Tibial nerve (tissue), 4 donors: Measurements from ENCODE around the gene CISD3. TPM values are rescaled to one million over a fixed set of nuclear protein-coding genes. Genes with fewer than 3 reads are reported as not detected.

Experiments
- DNase-seq, 2 donors: peaks; one replicate each; pipeline ENCODE4 v3.0.0-alpha.2; 2019; ENCODE audit warnings: low spot score in 2 of 2
- H3K27ac ChIP-seq, 4 donors: fragments of 200-600 bp; sonication (generic) in 3 of 4; one replicate each; pipeline ENCODE4 v1.5.1; 2017 to 2019; ENCODE audit warnings: mild to moderate bottlenecking in 1 of 4
- H3K27me3 ChIP-seq, 2 donors: fragments of 200-600 bp; sonication (generic) in 1 of 2; one replicate each; pipeline versions ENCODE4 v1.5.1 to v1.6.0; 2017 to 2019
- H3K36me3 ChIP-seq, 3 donors: fragments of 200-600 bp; sonication (generic); one replicate each; pipeline ENCODE4 v1.5.1; 2018 to 2019
- H3K4me1 ChIP-seq, 4 donors: fragments of 200-600 bp; sonication (generic) in 3 of 4; one replicate each; pipeline ENCODE4 v1.5.1; 2017 to 2019
- H3K4me3 ChIP-seq, 4 donors: fragments of 200-600 bp; sonication (generic) in 3 of 4; one replicate each; pipeline ENCODE4 v1.5.1; 2017 to 2019; ENCODE audit warnings: mild to moderate bottlenecking in 1 of 4, moderate library complexity in 1 of 4
- H3K9me3 ChIP-seq, 4 donors: fragments of 200-600 bp; sonication (generic) in 3 of 4; one replicate each; pipeline ENCODE4 v1.5.1; 2017 to 2019
- EP300 ChIP-seq, 2 donors: sonication (generic); formaldehyde crosslinking; IDR thresholded peaks; one replicate each; pipeline ENCODE4 v1.6.1; 2017; ENCODE audit warnings: antibody characterized with exemption in 2 of 2, mild to moderate bottlenecking in 1 of 2
- POLR2A ChIP-seq, 2 donors: fragments of 450-650 bp; IDR thresholded peaks; one replicate each; pipeline ENCODE4 v1.6.1; 2017; ENCODE audit warnings: antibody characterized with exemption in 2 of 2, mild to moderate bottlenecking in 2 of 2, moderate library complexity in 2 of 2
- WGBS, 2 donors: methylation state at CpG; one replicate each; pipeline ENCODE4 v1.1.5; 2018; 5-methylcytosine and 5-hydroxymethylcytosine counted together
- total RNA-seq, 4 donors: library from RNA; depleted of rRNA; stranded (reverse); fragments of >200 nt; gene quantifications; one replicate each; pipeline ENCODE4 v1.1.0, GENCODE V29; 2016
- TF ChIP-seq, protein P1 (sequence below), 5 experiments: fragments of 200-600 bp in 3 of 5; fragments of 450-650 bp in 2 of 5; sonication (generic) in 3 of 5; IDR thresholded peaks; one replicate each; pipeline ENCODE4 v1.5.1; 2016 to 2019; ENCODE audit warnings: antibody characterized with exemption in 5 of 5, mild to moderate bottlenecking in 3 of 5, moderate library complexity in 2 of 5

Gene CISD3
- total RNA-seq, 4 donors from 2014 or later = 10.2 to 19.2 (median 16.5) TPM

GRCh38 chr17:38691154-38691553 is 39.0 kb upstream of the CISD3 start:
- no peaks in the 10 kb centered on the region for H3K27me3 ChIP-seq
- no peaks in the 10 kb centered on the region for H3K36me3 ChIP-seq
- 81 to 84% methylated on average over 4 of the region's 4 CpGs for whole genome bisulfite sequencing, 2 donors
- no peak for DNase-seq
- H3K4me1 ChIP-seq = peaks cover 0 to 16% (median 10%) of the 10 kb centered on the region in 4 donors
- no peak overlapping the region for H3K27ac ChIP-seq
- H3K9me3 ChIP-seq = no peaks in the 10 kb centered on the region
- no peak overlapping the region for H3K4me3 ChIP-seq
- TF ChIP-seq, protein P1, sequence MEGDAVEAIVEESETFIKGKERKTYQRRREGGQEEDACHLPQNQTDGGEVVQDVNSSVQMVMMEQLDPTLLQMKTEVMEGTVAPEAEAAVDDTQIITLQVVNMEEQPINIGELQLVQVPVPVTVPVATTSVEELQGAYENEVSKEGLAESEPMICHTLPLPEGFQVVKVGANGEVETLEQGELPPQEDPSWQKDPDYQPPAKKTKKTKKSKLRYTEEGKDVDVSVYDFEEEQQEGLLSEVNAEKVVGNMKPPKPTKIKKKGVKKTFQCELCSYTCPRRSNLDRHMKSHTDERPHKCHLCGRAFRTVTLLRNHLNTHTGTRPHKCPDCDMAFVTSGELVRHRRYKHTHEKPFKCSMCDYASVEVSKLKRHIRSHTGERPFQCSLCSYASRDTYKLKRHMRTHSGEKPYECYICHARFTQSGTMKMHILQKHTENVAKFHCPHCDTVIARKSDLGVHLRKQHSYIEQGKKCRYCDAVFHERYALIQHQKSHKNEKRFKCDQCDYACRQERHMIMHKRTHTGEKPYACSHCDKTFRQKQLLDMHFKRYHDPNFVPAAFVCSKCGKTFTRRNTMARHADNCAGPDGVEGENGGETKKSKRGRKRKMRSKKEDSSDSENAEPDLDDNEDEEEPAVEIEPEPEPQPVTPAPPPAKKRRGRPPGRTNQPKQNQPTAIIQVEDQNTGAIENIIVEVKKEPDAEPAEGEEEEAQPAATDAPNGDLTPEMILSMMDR (IDR thresholded peaks at IDR 0.05) = no peak
- TF ChIP-seq EP300 (IDR thresholded peaks at IDR 0.05) = no peak

GRCh38 chr17:38693700-38694329 is 36.3 kb upstream of the CISD3 start:
- WGBS, 2 donors = 30 to 41% methylated on average over 12 of the region's 12 CpGs

GRCh38 chr17:38697061-38697820 is 32.9 kb upstream of the CISD3 start:
- no peaks in the 10 kb centered on the region for H3K36me3 ChIP-seq
- TF ChIP-seq POLR2A (IDR thresholded peaks at IDR 0.05) = no peak
- peaks cover 0 to 44% (median 19%) of the 10 kb centered on the region in 4 donors for H3K4me1 ChIP-seq
- no peak for DNase-seq
- no peak overlapping the region for H3K4me3 ChIP-seq
- H3K27ac ChIP-seq = no peak overlapping the region
- no peaks in the 10 kb centered on the region for H3K27me3 ChIP-seq
- 76 to 84% methylated on average over 4 of the region's 4 CpGs for WGBS, 2 donors
- H3K9me3 ChIP-seq = no peaks in the 10 kb centered on the region

More at GRCh38 chr17:38693700-38694329, 36.3 kb upstream of the CISD3 start:
- H3K27me3 ChIP-seq = no peaks in the 10 kb centered on the region
- H3K4me3 ChIP-seq = no peak overlapping the region
- peak; percentile 82 to 89 for DNase-seq
- peaks cover 0 to 16% (median 10%) of the 10 kb centered on the region in 4 donors for H3K4me1 ChIP-seq
- no peaks in the 10 kb centered on the region for H3K36me3 ChIP-seq
- H3K9me3 ChIP-seq = no peaks in the 10 kb centered on the region
- peak overlapping the region; percentile 20 to 84 (median 72) for H3K27ac ChIP-seq
- TF ChIP-seq, protein P1 (IDR thresholded peaks at IDR 0.05) = peak in 1 of 5 experiments; percentile 22
- no peak for TF ChIP-seq POLR2A (IDR thresholded peaks at IDR 0.05)
- peak in 1 of 2 donors; percentile 71 for TF ChIP-seq EP300 (IDR thresholded peaks at IDR 0.05)

DNA sequence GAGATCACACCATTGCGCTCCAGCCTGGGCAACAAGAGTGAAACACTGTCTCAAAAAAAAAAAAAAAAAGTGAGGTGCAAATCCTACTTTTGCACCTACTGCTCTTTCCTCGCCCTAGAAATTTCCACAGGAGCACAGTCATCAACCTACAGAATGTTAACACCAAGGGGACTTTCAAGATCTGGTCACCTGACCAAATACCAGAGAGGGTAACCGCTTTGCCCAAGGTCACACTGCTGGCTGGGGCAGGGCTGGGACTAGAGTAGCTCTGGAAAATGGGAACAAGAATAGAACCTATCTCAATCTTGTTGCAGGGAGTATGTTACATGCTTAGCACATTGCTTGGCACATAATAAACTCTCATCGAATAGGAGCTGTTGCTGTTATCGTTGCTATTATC is 31.4 kb upstream of the CISD3 start:
- Histone ChIP-seq H3K36me3 (no peaks in the 10 kb centered on the region), H3K4me1 (peaks cover 0 to 51% (median 18%) of the 10 kb centered on the region in 4 donors), H3K27ac (no peak overlapping the region), H3K9me3 (no peaks in the 10 kb centered on the region), H3K4me3 (no peak overlapping the region), H3K27me3 (no peaks in the 10 kb centered on the region)
- TF ChIP-seq, protein P1 (IDR thresholded peaks at IDR 0.05) = no peak
- no peak for TF ChIP-seq EP300 (IDR thresholded peaks at IDR 0.05)
- no peak for TF ChIP-seq POLR2A (IDR thresholded peaks at IDR 0.05)
- DNase-seq = no peak
- WGBS, 2 donors = 86 to 90% methylated on average over 5 of the region's 5 CpGs

- Histone ChIP-seq H3K4me3 (peak overlapping the region; percentile 66 to 92 (median 81)), H3K9me3 (no peaks in the 10 kb centered on the region), H3K27ac (peak overlapping the region; percentile 73 to 98 (median 97)), H3K27me3 (no peaks in the 10 kb centered on the region), H3K36me3 (no peaks in the 10 kb centered on the region), H3K4me1 (peaks cover 0 to 51% (median 15%) of the 10 kb centered on the region in 4 donors)
- TF ChIP-seq, protein P1 (IDR thresholded peaks at IDR 0.05) = no peak
- TF ChIP-seq POLR2A (IDR thresholded peaks at IDR 0.05) (no peak), EP300 (IDR thresholded peaks at IDR 0.05) (no peak)
- WGBS, 2 donors = 5 to 7% methylated on average over 10 to 25 of the region's 25 CpGs
- no peak for DNase-seq
Observed at GRCh38 chr17:38701504-38702165, 28.5 kb upstream of the CISD3 start.
